ENCODE results near the gene SUSD1. TPM values are rescaled to one million over a fixed set of nuclear protein-coding genes. Genes with fewer than 3 reads are reported as not detected.
"Not testable (repeated sequence)": the region's sequence is repeated elsewhere in the genome, so short reads cannot be mapped to it uniquely, and the experiment has no call there.

SUSD1 gene
- total RNA-seq, 1 donor from 2014 or later: 15.7 TPM

DNA sequence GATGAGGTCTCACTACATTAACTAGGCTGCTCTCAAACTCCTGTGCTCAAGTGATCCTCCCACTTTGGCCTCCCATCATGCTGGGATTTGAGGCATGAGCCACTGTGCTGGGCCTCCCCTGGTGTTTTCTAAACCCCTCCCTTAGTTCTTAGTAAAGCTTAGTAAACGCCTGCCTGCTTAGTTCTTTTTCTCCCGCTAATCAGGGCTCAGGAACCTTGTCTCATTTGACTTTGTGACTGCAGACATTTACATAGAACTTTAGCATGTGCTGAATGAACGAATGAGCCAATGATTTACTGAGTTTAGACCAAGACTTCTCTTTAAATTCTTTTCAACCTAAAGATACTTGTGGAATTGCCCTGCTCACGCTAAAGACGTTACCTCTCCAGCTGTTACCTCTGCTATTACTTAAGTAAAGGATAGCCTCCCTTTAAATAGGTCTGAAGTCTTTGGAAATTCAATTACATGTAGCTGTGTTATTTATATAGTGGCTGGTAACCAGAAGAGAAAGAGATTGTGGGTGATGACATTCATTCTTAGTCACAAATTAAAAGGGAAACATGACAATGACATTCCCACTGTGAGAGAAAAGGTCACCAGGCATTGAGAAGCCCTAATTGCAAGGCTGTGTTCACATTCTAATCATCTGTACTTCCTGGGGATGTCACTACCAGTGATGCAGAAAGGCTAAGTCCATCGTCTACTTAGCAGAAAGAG lies 18.6 kb upstream of the SUSD1 start:
- H3K27ac Mint-ChIP-seq: no peak overlapping the region
- ChIA-PET CTCF (no interaction called here), POLR2A (no interaction called here)
- H3K4me3 Mint-ChIP-seq: no peak overlapping the region
- TF ChIP-seq, protein P1, sequence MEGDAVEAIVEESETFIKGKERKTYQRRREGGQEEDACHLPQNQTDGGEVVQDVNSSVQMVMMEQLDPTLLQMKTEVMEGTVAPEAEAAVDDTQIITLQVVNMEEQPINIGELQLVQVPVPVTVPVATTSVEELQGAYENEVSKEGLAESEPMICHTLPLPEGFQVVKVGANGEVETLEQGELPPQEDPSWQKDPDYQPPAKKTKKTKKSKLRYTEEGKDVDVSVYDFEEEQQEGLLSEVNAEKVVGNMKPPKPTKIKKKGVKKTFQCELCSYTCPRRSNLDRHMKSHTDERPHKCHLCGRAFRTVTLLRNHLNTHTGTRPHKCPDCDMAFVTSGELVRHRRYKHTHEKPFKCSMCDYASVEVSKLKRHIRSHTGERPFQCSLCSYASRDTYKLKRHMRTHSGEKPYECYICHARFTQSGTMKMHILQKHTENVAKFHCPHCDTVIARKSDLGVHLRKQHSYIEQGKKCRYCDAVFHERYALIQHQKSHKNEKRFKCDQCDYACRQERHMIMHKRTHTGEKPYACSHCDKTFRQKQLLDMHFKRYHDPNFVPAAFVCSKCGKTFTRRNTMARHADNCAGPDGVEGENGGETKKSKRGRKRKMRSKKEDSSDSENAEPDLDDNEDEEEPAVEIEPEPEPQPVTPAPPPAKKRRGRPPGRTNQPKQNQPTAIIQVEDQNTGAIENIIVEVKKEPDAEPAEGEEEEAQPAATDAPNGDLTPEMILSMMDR (IDR thresholded peaks at IDR 0.05): no peak
- H3K4me1 Mint-ChIP-seq: peaks cover 5% of the 10 kb centered on the region
- no peak for DNase-seq
- no peak for ATAC-seq (ENCODE audit: low read depth)
- H3K36me3 Mint-ChIP-seq (ENCODE audit: low read depth): peaks cover 3% of the 10 kb centered on the region
- no peaks in the 10 kb centered on the region for H3K9me3 Mint-ChIP-seq
- no peaks in the 10 kb centered on the region for H3K27me3 Mint-ChIP-seq
- intact Hi-C loops (cut with micrococcal nuclease): no loop called here

- H3K27ac Mint-ChIP-seq; DNase-seq; H3K4me3 Mint-ChIP-seq; CTCF ChIA-PET; H3K9me3 Mint-ChIP-seq; H3K4me1 Mint-ChIP-seq; H3K27me3 Mint-ChIP-seq; ATAC-seq (ENCODE audit: low read depth); intact Hi-C loops (cut with micrococcal nuclease); POLR2A ChIA-PET; H3K36me3 Mint-ChIP-seq (ENCODE audit: low read depth): not testable (repeated sequence)
These were observed 15.2 kb upstream of the SUSD1 start for GRCh38 chr9:112190320-112190719.

- no peak overlapping the region for H3K4me3 Mint-ChIP-seq
- H3K27ac Mint-ChIP-seq: no peak overlapping the region
- ATAC-seq (ENCODE audit: low read depth) (no peak), DNase-seq (no peak)
- ChIA-PET POLR2A (interaction anchor here (0.6 kb wide), 1 partner anchor 59 kb away, joined by 4 read pairs; no protein-coding TSS in a partner anchor), CTCF (no interaction called here)
- peaks cover 2% of the 10 kb centered on the region for H3K4me1 Mint-ChIP-seq
- H3K9me3 Mint-ChIP-seq: no peaks in the 10 kb centered on the region
- H3K36me3 Mint-ChIP-seq (ENCODE audit: low read depth): peaks cover 3% of the 10 kb centered on the region
- H3K27me3 Mint-ChIP-seq: no peaks in the 10 kb centered on the region
- TF ChIP-seq, protein P1 (IDR thresholded peaks at IDR 0.05): no peak
- intact Hi-C loops (cut with micrococcal nuclease): no loop called here
These were observed 13.8 kb upstream of the SUSD1 start for GRCh38 chr9:112188884-112189283.

DNA sequence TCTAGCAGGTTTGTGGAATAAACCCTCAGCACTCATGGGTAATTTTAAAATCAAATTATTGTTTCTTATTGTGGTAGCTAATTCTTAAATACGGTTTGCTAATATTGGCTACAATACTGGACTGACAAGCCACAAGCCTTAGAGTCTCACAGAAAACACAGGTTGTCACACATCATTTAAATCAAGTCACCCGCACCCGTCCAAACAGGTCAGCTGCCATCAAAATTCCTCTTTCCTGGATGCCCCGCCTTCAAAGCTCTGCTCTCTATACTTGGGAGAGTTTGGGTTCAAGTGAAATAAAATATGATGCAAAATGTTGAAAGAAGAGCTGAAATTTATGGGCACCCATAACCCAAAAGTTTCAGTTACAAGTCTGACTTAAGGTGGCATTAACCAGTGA lies 12.3 kb upstream of the SUSD1 start:
- H3K4me3 Mint-ChIP-seq: no peak overlapping the region
- POLR2A ChIA-PET: no interaction called here
- TF ChIP-seq, protein P1 (IDR thresholded peaks at IDR 0.05): no peak
- peaks cover 3% of the 10 kb centered on the region for H3K36me3 Mint-ChIP-seq (ENCODE audit: low read depth)
- no peak for DNase-seq
- ATAC-seq (ENCODE audit: low read depth): no peak
- no peak overlapping the region for H3K27ac Mint-ChIP-seq
- CTCF ChIA-PET: interaction anchor here (0.8 to 1.6 kb wide), 2 partner anchors 13 to 25 kb away, joined by 3 to 5 read pairs; no protein-coding TSS in a partner anchor
- intact Hi-C loops (cut with micrococcal nuclease): no loop called here
- H3K9me3 Mint-ChIP-seq: peaks cover 4% of the 10 kb centered on the region
- no peaks in the 10 kb centered on the region for H3K27me3 Mint-ChIP-seq
- H3K4me1 Mint-ChIP-seq: no peaks in the 10 kb centered on the region

- CTCF ChIA-PET: interaction anchor here (1.6 kb wide), 1 partner anchor 13 kb away, joined by 5 read pairs; no protein-coding TSS in a partner anchor
These were observed 11.6 kb upstream of the SUSD1 start for GRCh38 chr9:112186695-112187094.

More at GRCh38 chr9:112186695-112187094, 11.6 kb upstream of the SUSD1 start:
- Mint-ChIP-seq H3K27me3 (no peaks in the 10 kb centered on the region), H3K27ac (no peak overlapping the region), H3K9me3 (peaks cover 4% of the 10 kb centered on the region), H3K4me1 (no peaks in the 10 kb centered on the region), H3K4me3 (no peak overlapping the region), H3K36me3 (ENCODE audit: low read depth) (peaks cover 3% of the 10 kb centered on the region)
- POLR2A ChIA-PET: interaction anchor here (0.5 kb wide), 1 partner anchor 193 kb away, joined by 3 read pairs; no protein-coding TSS in a partner anchor
- DNase-seq (no peak), ATAC-seq (ENCODE audit: low read depth) (no peak)
- intact Hi-C loops (cut with micrococcal nuclease): no loop called here
- TF ChIP-seq, protein P1 (IDR thresholded peaks at IDR 0.05): no peak

Measured in activated B cell treated with CpG ODN at 0.5 μM for 24 hours (primary cell).